SIG-M5 treated with dmso at 0.1 percent for 504 hours (cell line): ENCODE data around the gene ANP32B.

Source experiments
- DNase-seq: peaks from one replicate; lab custom pipeline; 2025; ENCODE audit not compliant: unreplicated experiment; lab: John Stamatoyannopoulos, UW

The ANP32B gene

GRCh38 chr9:98021306-98022040 is 38.3 kb downstream of the ANP32B start:
- DNase-seq: no peak

DNA sequence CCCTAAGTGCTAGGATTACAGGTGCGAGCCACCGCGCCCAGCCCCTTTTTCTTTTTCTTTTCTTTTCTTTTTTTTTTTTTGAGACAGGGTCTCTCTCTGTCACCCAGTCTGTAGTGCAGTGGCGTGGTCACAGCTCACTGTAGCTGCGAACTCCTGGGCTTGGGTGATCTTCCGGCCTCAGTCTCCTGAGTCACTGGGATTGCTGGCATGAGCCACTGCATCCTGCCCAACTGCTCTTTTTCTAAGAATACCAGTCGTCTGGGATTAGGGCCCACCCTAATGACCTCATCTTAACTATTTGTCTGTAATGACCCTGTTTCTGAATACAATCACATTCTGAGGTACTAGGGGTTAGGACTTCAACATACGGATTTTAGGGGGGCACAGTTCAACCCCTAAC is 39.3 kb downstream of the ANP32B start:
- DNase-seq: no peak

GRCh38 chr9:98024702-98025101 is 41.6 kb downstream of the ANP32B start:
- DNase-seq: no peak

DNA sequence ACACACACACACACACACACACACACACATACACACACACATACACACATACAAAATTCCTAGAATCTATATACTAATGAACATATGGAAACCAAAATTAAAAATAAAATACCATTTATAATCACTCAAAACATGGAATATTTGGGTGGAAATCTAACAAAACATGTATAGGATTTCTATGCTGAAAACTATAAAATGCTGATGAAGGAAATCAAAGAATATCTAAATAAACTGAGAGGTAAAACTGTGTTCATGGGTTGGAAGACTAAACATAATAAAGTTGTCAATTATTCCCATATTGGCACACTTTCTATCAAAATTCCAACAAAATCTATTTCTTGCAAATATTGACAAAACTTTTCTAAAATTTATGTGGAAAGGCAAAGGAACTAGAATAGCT is 48.0 kb downstream of the ANP32B start:
- no peak for DNase-seq

DNA sequence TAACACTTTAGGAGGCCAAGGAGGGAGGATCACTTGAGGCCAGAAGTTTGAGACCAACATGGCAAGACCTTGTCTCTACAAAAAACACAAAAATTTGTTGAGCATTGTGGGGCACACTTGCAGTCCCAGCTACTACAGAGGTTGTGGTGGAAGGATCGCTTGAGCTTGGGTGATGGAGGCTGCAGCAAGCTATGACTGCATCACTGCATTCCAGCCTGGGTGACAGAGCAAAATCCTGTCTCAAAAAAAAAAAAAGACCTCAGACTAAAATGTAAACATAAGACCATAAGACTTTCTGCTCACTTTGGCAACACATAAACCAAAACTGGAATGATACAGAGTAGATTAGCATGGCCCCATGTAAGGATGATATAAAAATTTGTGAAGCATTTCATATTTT is 48.8 kb downstream of the ANP32B start:
- no peak for DNase-seq

DNA sequence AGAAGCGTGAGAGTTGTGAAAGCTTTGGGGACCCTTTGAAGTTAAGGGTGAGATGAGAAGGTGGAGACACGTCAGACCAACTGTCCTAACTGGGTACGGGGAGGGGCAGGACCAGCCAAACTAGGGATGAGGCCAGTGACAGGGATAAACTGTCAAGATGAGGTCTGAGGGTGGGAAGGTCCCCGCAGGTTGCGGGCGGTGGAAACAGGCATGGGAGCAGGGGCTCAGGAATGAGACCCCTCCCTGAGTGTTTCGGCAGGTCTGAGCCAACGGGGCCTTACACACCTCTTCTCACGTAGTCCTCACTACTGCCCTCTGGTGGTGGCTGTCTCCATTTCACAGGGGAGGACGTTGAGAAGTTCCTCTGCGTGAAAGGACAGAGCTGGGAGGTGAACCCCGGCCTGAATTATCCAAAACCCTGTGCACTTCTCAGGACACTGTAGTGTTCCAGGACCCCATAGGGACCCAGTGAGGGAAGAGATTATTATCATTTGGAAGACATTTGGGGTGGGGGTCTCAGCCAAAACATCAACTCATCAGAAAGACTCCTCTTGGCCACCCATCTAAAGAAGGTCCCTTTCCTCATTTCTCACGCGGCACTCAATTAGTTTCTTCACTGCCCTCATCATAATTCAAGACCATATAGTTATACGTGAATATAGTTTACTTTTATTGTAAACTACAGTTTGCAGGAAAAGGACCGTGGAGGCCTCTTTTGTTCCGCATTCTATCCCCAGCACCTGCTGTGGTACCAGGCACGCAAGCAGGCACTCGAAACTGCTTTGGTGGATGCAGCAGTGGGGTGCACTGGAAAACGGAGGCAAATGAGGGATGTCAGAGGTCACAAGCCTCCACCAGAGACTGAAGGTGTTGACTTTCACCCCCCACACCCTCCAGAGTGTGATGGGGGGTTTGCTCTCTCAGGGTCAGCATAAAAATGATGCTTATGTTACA is 51.7 kb downstream of the ANP32B start:
- peak; percentile 58 for DNase-seq

GRCh38 chr9:98037357-98037756 is 54.2 kb downstream of the ANP32B start:
- no peak for DNase-seq

GRCh38 chr9:98038958-98039357 is 55.8 kb downstream of the ANP32B start:
- DNase-seq: no peak

DNA sequence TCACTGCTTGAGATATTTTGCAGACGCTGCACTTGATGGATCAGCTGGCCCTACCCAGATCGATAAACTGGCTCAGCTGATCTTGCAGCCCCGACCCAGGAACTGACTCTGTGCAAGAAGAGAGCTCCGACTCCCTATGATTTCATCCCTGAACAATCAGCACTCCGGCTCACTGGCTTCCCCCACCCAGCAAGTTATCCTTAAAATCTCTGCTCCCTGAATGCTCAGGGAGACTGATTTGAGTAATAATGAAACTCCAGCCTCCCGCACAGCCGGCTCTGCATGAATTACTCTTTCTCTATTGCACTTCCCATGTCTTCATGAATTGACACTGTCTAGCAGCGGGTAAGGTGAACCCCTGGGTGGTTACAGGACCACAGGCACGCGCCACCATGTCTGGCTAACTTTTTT is 56.5 kb downstream of the ANP32B start:
- no peak for DNase-seq

GRCh38 chr9:98040212-98040611 is 57.1 kb downstream of the ANP32B start:
- no peak for DNase-seq

DNA sequence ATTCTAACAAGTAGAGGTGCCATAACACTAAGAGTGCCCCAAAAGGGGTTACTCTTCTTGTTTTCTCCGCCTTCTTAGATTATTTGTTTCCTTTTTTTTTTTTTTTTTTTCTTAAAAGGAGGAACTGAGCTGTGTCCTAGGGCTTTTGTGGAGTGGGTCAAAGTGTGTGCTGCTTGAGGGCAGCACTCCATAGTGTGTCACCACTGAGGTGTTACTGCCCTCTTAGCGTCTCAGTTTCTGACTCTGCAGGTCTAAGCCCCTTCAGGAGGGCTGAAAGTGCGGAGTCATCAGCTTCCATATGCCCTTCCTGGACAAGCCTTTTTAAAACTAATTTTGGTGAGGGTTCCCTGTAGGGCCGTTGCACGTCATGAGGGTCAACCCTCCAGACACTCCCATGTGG is 60.8 kb downstream of the ANP32B start:
- DNase-seq: no peak

DNA sequence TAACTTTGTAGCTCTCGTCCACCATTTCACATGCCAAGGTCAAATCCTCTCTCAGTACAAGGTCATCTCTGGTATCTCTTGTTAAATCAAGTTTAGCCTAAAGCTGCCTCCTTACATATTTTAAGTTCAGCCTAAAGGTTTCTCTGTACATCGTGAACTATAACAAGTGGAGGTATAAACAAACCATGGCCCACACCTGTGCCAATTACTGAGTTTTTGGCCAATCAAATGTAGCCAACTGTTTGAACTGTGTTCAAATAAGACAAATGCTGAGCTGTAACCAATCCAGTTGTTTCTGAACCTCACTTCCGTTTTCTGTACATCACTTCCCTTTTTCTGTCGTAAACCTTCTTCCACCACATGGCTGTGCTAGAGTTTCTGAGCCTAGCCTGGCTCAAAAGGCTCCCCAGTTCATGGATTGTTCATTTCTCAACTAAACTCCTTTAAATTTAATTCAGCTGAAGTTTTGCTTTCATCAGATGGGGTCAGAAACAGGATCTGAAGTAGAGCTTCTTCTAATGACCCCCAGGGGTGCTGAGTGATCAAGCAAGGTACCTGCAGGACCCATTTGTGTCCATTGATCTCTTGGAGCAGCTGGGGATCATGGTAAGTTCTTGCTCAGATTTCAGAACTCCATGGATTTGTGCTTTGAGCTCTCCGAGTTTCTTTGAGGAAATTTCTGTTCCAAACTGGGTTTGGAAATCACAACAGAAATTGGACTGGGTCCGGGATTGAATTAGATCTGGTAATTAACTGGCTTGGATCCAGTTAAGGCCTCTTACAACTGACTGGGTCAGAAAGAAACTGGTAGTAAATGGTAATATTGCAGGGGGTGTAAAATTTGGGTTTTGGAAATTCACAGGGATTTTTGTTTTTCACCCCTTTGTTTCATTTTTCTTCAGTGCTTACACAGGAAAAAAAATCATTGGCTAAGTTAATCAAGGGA is 62.4 kb downstream of the ANP32B start:
- DNase-seq: peak; percentile 94

DNA sequence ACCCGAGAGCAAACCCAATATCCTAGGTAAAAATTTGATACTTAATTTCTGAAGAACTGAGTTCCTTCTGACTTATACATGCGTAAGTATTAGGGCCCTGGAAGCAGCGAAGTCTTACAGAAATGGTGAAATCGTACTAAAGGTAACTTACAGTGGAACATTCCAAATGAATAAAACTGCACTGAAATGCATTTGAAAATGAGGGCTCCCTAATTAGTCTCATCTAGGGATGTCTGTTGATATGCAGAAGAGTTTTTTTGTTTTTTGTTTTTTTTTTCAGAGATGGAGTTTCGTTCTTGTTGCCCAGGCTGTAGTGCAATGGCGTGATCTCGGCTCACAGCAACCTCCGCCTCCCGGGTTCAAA is 63.0 kb downstream of the ANP32B start:
- no peak for DNase-seq

- peak; percentile 40 for DNase-seq
These were observed 63.9 kb downstream of the ANP32B start for GRCh38 chr9:98047002-98047401.

GRCh38 chr9:98049288-98050072 is 66.3 kb downstream of the ANP32B start:
- DNase-seq: no peak

DNA sequence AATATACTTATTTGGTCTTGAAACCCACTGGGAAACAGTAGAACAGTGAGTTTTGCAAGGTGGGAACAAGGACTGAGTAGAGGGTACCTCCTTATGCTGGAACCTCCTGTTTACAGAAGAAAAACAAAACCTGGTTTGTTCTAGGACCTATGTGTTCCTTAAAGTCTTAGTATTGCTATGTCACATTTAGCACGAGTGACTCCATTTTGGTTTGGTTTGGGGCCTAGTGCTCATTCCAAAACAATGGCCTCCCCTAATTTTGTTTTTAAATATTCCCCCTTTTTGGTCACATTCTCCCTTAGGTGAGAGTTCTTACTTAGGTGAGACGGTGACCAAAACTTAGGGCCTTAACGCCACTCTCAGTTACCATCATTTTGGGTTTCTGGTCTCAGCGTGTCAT is 67.2 kb downstream of the ANP32B start:
- DNase-seq: no peak

DNA sequence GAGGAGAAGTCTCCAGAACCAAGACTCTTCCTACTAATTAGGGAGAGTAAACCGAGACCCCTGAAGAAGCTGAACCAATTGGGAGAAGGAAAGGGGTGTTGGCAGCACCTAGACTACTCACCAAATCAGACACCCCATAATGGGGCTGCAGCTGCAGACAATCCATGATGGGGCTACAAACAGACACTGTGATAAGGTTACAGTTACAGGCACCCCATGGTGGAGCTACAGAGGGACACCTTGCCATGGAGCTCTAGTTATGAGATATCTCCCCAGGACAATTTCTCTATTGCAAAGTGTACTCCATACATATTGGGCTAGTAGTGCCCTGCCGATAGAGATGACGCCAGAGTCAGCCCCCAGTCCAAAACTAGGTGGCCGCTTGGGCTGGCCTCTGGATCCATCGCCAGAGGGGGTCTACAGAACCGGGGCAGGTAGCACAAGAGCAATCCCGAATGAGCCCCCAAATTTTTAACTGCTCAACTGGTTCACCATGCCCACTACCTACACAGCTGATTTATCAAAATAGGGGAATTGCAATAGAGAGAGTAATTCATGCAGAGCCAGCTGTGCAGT is 71.3 kb downstream of the ANP32B start:
- no peak for DNase-seq

GRCh38 chr9:98056269-98057137 is 73.4 kb downstream of the ANP32B start, which contains the start of gene NANS:
TSS of gene NANS (plus strand) at chr9:98056732. CDS start at chr9:98056809, 77 bp downstream.
- peak; percentile 99 for DNase-seq
